HG03159 (cell line): Measurements from ENCODE around the gene GARS1.

Experiments
- ATAC-seq: cut with Tn5 transposase; IDR thresholded peaks from one replicate; pipeline ENCODE4 v1.9.1; 2021; ENCODE audit warnings: mild to moderate bottlenecking, moderate library complexity; ENCODE audit not compliant: unreplicated experiment

Gene GARS1

DNA sequence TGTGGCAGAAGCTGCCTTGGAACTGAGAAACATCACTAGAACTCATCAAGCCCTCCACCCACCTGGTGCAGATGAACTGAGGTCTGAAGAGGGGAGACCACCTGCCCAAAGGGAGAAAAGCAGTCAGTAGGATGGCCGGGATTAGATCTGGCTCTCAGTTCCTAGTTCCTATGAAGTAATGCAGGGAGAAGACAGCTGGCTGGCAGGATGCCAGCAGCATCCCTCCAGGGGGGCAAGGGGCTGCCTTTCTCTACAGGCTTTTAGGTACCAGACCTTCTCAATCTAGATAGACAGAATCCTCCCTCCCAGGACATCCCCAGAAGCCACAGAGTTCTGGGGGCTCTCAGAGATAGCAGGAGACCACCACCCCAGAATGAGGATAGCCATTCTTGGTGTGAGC, 79.7 kb downstream of the GARS1 start:
- no peak for ATAC-seq

DNA sequence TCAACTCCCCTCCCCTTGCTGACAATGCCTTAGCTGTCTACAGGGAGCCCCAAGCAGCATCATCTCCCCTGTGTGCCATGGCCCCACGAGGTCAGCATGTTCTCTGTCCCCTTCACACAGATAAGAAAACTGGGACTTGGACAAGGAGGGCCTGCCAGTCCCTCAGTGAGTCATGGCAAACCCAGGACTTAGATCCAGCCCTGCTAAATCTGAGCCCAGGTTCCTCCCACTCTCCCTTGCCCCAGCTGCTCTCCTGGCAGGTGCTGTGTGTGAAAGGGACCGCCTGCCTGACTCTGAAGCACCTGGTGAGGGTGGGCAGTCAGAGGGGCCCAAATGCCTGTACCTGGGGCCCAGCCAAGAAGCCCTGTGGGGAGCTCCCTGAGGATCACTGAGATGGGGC, 80.2 kb downstream of the GARS1 start:
- ATAC-seq: no peak

DNA sequence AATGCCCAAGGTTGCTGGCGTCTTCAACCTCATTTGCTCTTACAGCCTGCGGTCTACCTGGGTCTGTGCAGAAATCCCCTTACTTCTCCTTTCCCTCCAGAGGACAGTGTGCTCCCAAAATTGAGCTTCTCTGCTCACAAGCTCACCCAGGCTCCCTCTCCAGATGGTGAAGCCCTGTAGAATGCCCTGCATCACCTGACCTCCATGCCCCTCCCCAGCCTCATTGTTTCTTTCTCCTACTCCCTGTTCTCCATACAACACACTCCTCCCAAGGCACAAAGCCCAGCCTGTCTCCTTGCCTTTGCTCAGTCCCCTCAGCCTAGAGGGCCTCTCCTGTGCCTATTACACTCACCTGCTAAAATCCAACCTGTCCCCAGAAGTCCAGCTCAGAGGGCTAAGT, 84.1 kb downstream of the GARS1 start:
- no peak for ATAC-seq

DNA sequence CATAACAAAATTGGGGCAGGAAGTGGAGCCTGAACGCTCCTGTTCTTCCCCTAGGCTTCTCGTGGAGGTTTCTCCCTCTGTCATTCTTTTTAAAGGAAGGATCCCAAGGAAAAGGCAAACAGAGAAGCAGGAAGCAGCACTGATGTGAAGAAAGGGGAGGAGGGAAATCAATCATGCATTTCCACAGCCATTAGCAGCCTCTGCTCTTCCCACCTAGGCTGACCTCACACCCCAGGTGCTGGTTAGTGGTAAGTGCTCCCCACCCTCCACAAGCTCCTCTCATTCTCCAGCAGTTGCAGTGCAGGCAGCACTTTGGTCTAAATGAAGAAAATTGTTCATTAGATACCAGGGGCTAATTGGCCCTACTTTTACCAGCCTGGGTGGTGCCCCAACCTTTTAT, 85.0 kb downstream of the GARS1 start:
- ATAC-seq: no peak

DNA sequence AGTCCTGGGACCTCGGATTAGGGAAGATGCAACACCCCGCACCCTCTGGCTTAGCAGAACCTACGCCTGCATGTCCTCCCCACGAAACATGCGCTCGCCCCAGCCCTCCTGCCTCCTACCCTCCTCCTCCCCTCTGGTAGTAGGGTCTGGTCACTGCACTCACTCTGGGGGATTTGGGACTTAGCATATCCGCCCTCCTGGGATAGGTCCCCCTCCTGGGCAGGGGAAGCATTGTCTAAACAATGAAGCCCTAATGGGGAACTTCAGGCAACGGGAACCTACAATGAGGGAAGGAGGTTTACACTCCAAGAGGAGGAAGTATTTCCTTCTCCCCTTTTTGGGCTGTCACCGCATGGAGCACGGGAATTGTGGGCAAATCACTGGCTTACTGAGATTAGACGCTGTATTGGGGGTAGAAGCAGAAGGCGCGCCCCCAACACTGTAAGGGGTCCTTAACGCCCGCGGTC, 86.7 kb downstream of the GARS1 start:
- ATAC-seq: no peak

DNA sequence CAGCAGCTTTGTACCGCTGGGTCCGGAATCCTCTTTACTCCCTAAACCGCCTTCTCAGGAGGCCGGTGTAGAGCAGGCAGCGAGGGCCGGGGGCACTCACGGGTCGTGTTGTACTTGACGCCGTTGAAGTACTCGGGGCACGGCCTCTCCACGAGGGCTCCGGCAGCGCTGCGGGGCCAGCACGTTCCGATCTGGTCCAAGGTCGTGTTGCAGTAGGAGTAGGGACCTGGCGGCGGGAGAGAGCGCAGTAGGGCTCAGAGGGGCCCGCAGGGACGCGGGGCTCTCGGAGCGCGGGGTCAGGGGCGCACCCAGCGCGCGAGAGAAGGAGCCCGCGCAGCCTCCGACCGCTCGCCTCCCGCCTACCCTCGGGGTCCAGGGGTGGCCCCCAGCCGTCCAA, 87.1 kb downstream of the GARS1 start:
- ATAC-seq: no peak

DNA sequence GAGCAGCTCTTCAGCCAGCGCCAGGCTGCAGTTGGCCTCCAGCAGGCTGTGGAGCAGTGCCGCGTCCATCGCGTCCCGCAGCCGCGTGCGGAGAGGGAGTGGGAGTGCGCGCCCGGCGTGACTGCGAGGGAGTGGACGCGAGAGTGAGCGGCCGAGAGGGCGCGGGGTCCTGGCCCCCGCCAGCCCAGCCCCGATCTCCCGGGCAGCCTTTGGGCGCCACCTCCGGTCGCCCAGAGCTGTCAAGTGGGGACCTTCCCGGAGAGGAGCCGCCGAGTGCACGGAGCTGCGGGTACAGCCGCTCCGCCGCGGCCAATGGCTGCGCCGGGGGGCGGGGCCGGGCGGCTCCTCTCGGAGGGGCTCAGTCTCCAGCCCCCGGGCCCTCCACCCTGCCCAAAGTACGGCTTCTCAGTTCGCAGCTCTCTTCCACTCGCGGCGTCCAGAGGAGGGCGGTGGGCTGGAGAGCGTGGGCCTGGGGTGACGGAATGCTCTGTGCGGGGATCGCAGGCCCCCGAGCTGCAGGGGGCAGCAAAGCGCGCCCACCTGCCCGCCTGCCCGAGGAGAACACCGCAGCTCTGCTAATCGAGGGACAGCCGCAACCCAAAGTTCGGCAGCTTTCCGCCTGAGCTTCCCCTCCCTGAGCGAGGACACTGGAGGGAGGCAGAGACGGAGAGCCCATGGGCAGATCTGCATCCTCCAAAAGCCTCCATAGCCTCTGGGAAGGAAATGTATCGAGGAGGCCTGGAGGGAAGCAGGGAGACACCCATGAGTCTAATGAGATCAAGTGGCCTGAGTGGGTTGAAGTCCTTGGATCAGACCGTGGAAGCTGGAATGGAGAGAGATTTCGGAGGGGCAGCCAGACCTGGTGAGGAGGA, 87.8 kb downstream of the GARS1 start, which contains the start of gene CRHR2:
TSS of gene CRHR2 (minus strand) at position 245 of the 872 bp plus-strand sequence. CDS start at position 69, 176 bp downstream.
- no peak for ATAC-seq

DNA sequence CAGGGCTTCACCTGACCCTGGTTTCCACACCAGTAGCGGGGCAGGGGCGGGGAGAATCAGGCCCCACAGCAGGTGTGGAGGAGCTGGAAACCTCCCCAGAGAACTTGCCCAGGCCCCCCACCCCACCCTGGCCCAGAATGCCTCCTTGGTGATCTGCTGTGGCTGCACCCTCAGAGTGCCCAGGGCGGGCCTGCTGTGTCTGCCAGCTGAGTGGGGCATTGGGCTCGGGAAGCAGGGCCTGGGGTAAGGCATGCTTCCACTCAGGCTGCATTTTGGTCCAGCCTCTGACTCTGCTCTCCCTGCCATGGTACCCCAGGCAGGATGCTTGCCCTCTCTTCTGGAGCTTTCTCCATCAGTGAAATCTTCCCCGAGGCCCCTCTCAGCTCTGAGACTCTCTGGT, 88.6 kb downstream of the GARS1 start:
- no peak for ATAC-seq
